GM12864 (cell line): Measurements from ENCODE around the gene TAMALIN.

Experiments
- DNase-seq: peaks from one replicate; pipeline ENCODE4 v3.0.0-alpha.2; 2011; ENCODE audit warnings: low read depth
- H3K4me3 ChIP-seq: 2 replicates; pipeline ENCODE4 v1.5.1; 2011; ENCODE audit warnings: mild to moderate bottlenecking, low read depth, low read length, control low read depth
- CTCF ChIP-seq: IDR thresholded peaks from 2 replicates; pipeline ENCODE4 v1.5.1; 2011; ENCODE audit warnings: low read depth, mild to moderate bottlenecking, moderate library complexity, low read length, control low read depth, inconsistent platforms; ENCODE audit errors: missing control alignments

TAMALIN gene

GRCh38 chr12:51962737-51963136, 44.0 kb upstream of the TAMALIN start:
- TF ChIP-seq CTCF = no peak
- no peak for DNase-seq
- H3K4me3 ChIP-seq = no peak overlapping the region

GRCh38 chr12:51963477-51963876, 43.3 kb upstream of the TAMALIN start:
- DNase-seq = no peak
- H3K4me3 ChIP-seq = no peak overlapping the region
- no peak for TF ChIP-seq CTCF

- no peak overlapping the region for H3K4me3 ChIP-seq
- DNase-seq = no peak
- TF ChIP-seq CTCF = no peak
Observed at GRCh38 chr12:51969643-51970042, 37.1 kb upstream of the TAMALIN start.

- DNase-seq = peak; percentile 78
- TF ChIP-seq CTCF = peak; percentile 69
Observed at GRCh38 chr12:51970904-51971646, 35.7 kb upstream of the TAMALIN start.

GRCh38 chr12:51971679-51972421, 34.9 kb upstream of the TAMALIN start:
- DNase-seq = no peak
- no peak overlapping the region for H3K4me3 ChIP-seq
- TF ChIP-seq CTCF = no peak

More at GRCh38 chr12:51970904-51971646, 35.7 kb upstream of the TAMALIN start:
- no peak overlapping the region for H3K4me3 ChIP-seq

GRCh38 chr12:51972422-51972812, 34.3 kb upstream of the TAMALIN start:
- no peak overlapping the region for H3K4me3 ChIP-seq
- TF ChIP-seq CTCF = no peak
- DNase-seq = no peak
